ENCODE data around the gene LMTK2.

DNA sequence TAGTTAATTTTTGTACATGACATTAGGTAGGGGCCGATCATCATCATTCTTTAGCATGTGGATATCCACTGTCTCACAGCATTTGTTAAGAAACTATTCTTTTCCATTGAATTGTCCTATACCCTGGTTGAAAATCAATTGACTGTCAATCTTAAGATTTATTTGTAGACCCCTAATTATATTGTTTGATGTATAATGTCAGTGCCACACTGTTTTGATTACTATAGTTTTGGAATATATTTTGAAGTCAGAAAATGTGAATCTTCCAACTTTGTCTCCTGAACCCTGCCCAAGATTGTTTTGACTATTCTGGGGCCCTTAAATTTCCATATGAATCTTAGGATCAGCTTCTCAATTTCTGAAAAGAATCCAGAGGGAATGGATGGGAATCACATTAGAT is 6.6 kb upstream of the LMTK2 start:
- TF ChIP-seq, protein P1, sequence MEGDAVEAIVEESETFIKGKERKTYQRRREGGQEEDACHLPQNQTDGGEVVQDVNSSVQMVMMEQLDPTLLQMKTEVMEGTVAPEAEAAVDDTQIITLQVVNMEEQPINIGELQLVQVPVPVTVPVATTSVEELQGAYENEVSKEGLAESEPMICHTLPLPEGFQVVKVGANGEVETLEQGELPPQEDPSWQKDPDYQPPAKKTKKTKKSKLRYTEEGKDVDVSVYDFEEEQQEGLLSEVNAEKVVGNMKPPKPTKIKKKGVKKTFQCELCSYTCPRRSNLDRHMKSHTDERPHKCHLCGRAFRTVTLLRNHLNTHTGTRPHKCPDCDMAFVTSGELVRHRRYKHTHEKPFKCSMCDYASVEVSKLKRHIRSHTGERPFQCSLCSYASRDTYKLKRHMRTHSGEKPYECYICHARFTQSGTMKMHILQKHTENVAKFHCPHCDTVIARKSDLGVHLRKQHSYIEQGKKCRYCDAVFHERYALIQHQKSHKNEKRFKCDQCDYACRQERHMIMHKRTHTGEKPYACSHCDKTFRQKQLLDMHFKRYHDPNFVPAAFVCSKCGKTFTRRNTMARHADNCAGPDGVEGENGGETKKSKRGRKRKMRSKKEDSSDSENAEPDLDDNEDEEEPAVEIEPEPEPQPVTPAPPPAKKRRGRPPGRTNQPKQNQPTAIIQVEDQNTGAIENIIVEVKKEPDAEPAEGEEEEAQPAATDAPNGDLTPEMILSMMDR (IDR thresholded peaks at IDR 0.05 in 8 of 11, conservative IDR thresholded peaks at IDR 0.05 in 3 of 11), result no peak
- TF ChIP-seq POLR2AphosphoS5 (IDR thresholded peaks at IDR 0.05) (no peak), POLR2A (IDR thresholded peaks at IDR 0.05) (no peak)
